WTC11 (cell line): ENCODE measurements around the gene MOB3C. TPM values are rescaled to one million over a fixed set of nuclear protein-coding genes. Genes with fewer than 3 reads are reported as not detected.

Experiments used
- ATAC-seq: fragments of 200-7000 bp; cut with Tn5 transposase; 2 replicates; pipeline ENCODE4 v1.10.0; 2021; ENCODE audit warnings: mild to moderate bottlenecking, moderate library complexity
- CTCF ChIA-PET: fragments of 300-600 bp; sonication (Branson Sonifier 250); formaldehyde crosslinking; loops from one replicate; lab custom pipeline; 2021; ENCODE audit warnings: antibody characterized with exemption; lab: Charles Lee
- POLR2A ChIA-PET: fragments of 350-600 bp; sonication (Branson Sonifier 250); formaldehyde crosslinking; loops from one replicate; lab custom pipeline; 2021; ENCODE audit warnings: antibody characterized with exemption; lab: Charles Lee
- DNase-seq: peaks from one replicate; pipeline ENCODE4 v3.0.0; 2021; ENCODE audit warnings: low spot score
- H3K27ac Mint-ChIP-seq: 2 replicates; pipeline ENCODE4 v1.8.0; 2021; ENCODE audit warnings: mixed read lengths
- H3K27me3 Mint-ChIP-seq: 2 replicates; pipeline ENCODE4 v1.8.0; 2021; ENCODE audit warnings: low read depth, mild to moderate bottlenecking, moderate library complexity, mixed read lengths
- H3K36me3 Mint-ChIP-seq: 2 replicates; pipeline ENCODE4 v1.8.0; 2021; ENCODE audit warnings: mixed read lengths
- H3K4me1 Mint-ChIP-seq: 2 replicates; pipeline ENCODE4 v1.8.0; 2022; ENCODE audit warnings: mixed read lengths
- H3K4me3 Mint-ChIP-seq: 2 replicates; pipeline ENCODE4 v1.8.0; 2021; ENCODE audit warnings: mild to moderate bottlenecking, moderate library complexity, mixed read lengths
- H3K9me3 Mint-ChIP-seq: 2 replicates; pipeline ENCODE4 v1.8.0; 2021; ENCODE audit warnings: mixed read lengths
- ARID4B ChIP-seq: sonication (generic); formaldehyde crosslinking; IDR thresholded peaks from 2 replicates; pipeline ENCODE4 v1.8.0; 2023; ENCODE audit warnings: missing genetic modification reagents, mild to moderate bottlenecking, borderline replicate concordance
- ELF4 ChIP-seq: sonication (generic); formaldehyde crosslinking; IDR thresholded peaks from 2 replicates; pipeline ENCODE4 v1.8.1; 2022; ENCODE audit warnings: low read depth, mild to moderate bottlenecking, moderate library complexity, missing genetic modification reagents
- EMX1 ChIP-seq: fragments of 250-450 bp; sonication (Bioruptor Pico); IDR thresholded peaks from 2 replicates; pipeline ENCODE4 v1.8.0; 2021; ENCODE audit warnings: mild to moderate bottlenecking
- FOXP1 ChIP-seq: sonication (generic); formaldehyde crosslinking; IDR thresholded peaks from 2 replicates; pipeline ENCODE4 v1.8.0; 2022; ENCODE audit warnings: missing genetic modification reagents, mild to moderate bottlenecking, moderate library complexity, borderline replicate concordance
- GTF2I ChIP-seq: fragments of 250-450 bp; sonication (Bioruptor Pico); conservative IDR thresholded peaks from 2 replicates; pipeline ENCODE4 v1.4.0; 2021; ENCODE audit warnings: mild to moderate bottlenecking
- NFE2L1 ChIP-seq: sonication (generic); formaldehyde crosslinking; IDR thresholded peaks from 2 replicates; pipeline ENCODE4 v1.8.1; 2023; ENCODE audit warnings: missing genetic modification reagents
- SP1 ChIP-seq: sonication (generic); formaldehyde crosslinking; conservative IDR thresholded peaks from 2 replicates; pipeline ENCODE4 v1.8.1; 2022; ENCODE audit warnings: missing genetic modification reagents
- ZBTB21 ChIP-seq: sonication (generic); formaldehyde crosslinking; IDR thresholded peaks from 2 replicates; pipeline ENCODE4 v1.8.1; 2023; ENCODE audit warnings: mild to moderate bottlenecking, missing genetic modification reagents, borderline replicate concordance
- ZNF423 ChIP-seq: fragments of 250-450 bp; sonication (Bioruptor Pico); IDR thresholded peaks from 2 replicates; pipeline ENCODE4 v2.1.2; 2022; ENCODE audit warnings: mild to moderate bottlenecking, moderate library complexity
- total RNA-seq: library from RNA; stranded (reverse); gene quantifications from 3 replicates; pipeline ENCODE4 v1.2.3, GENCODE V29; 2021
- TF ChIP-seq, protein P1 (sequence below): sonication (generic); formaldehyde crosslinking; IDR thresholded peaks from 2 replicates; pipeline ENCODE4 v1.8.0; 2022; ENCODE audit warnings: missing genetic modification reagents

Gene MOB3C
- total RNA-seq, 1 experiment from 2014 or later = 3.1 TPM

DNA sequence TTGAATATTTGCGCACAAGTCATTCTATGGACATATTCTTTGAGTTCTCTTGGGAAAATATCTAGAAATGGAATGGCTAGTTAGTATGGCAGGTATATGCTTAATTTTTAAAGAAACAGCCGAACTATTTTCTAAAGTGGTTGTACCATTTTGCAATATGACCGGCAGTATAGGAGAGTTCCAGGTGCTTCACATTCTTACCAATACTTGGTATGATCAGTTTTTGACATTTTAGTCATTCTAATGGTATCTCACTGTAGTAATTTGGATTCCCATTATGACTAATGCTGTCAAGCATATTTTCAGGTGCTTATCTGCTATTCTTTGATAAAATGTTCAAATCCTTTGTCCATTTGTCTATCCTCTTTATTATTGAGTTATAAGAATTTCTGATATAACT is 31.0 kb upstream of the MOB3C start (continued):
- no peak for TF ChIP-seq FOXP1
- TF ChIP-seq, all 79 proteins: peak for 0

GRCh38 chr1:46646844-46647243 is 30.2 kb upstream of the MOB3C start:
- Mint-ChIP-seq H3K4me3 (no peak overlapping the region), H3K27ac (no peak overlapping the region), H3K27me3 (no peaks in the 10 kb centered on the region), H3K36me3 (peaks cover 42% of the 10 kb centered on the region), H3K4me1 (no peaks in the 10 kb centered on the region), H3K9me3 (peaks cover 23% of the 10 kb centered on the region)
- TF ChIP-seq ARID4B (no peak), ELF4 (CRISPR knock-in tag) (no peak), GTF2I (CRISPR knock-in tag) (no peak), ZNF423 (no peak), EMX1 (CRISPR knock-in tag) (no peak), SP1 (no peak), ZBTB21 (CRISPR knock-in tag) (no peak)
- TF ChIP-seq, protein P1, sequence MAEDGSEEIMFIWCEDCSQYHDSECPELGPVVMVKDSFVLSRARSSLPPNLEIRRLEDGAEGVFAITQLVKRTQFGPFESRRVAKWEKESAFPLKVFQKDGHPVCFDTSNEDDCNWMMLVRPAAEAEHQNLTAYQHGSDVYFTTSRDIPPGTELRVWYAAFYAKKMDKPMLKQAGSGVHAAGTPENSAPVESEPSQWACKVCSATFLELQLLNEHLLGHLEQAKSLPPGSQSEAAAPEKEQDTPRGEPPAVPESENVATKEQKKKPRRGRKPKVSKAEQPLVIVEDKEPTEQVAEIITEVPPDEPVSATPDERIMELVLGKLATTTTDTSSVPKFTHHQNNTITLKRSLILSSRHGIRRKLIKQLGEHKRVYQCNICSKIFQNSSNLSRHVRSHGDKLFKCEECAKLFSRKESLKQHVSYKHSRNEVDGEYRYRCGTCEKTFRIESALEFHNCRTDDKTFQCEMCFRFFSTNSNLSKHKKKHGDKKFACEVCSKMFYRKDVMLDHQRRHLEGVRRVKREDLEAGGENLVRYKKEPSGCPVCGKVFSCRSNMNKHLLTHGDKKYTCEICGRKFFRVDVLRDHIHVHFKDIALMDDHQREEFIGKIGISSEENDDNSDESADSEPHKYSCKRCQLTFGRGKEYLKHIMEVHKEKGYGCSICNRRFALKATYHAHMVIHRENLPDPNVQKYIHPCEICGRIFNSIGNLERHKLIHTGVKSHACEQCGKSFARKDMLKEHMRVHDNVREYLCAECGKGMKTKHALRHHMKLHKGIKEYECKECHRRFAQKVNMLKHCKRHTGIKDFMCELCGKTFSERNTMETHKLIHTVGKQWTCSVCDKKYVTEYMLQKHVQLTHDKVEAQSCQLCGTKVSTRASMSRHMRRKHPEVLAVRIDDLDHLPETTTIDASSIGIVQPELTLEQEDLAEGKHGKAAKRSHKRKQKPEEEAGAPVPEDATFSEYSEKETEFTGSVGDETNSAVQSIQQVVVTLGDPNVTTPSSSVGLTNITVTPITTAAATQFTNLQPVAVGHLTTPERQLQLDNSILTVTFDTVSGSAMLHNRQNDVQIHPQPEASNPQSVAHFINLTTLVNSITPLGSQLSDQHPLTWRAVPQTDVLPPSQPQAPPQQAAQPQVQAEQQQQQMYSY = no peak
- ChIA-PET POLR2A (no interaction called here), CTCF (no interaction called here)
- ATAC-seq = no peak
- no peak for DNase-seq

- no peaks in the 10 kb centered on the region for H3K27me3 Mint-ChIP-seq
- H3K9me3 Mint-ChIP-seq = peaks cover 23% of the 10 kb centered on the region
- no peak overlapping the region for H3K27ac Mint-ChIP-seq
- ChIA-PET CTCF (interaction anchor here (1.0 kb wide), 1 partner anchor 24 kb away, joined by 3 read pairs; no protein-coding TSS in a partner anchor), POLR2A (no interaction called here)
- H3K4me1 Mint-ChIP-seq = no peaks in the 10 kb centered on the region
- H3K36me3 Mint-ChIP-seq = peaks cover 37% of the 10 kb centered on the region
- DNase-seq (no peak), ATAC-seq (no peak)
- no peak for TF ChIP-seq NFE2L1 (CRISPR knock-in tag)
- TF ChIP-seq, protein P1 = no peak
- H3K4me3 Mint-ChIP-seq = no peak overlapping the region
Observed at GRCh38 chr1:46646331-46646730, 29.7 kb upstream of the MOB3C start.
